GM20431 (cell line): ENCODE measurements around the gene TRIM49C.
"Not testable (repeated sequence)": the region's sequence is repeated elsewhere in the genome, so short reads cannot be mapped to it uniquely, and the experiment has no call there.

Experiments used
- in situ Hi-C: fragments of 300-500 bp; cut with MseI, MboI; formaldehyde crosslinking; loops from one replicate; pipeline ENCODE4 v1.15.0; 2020; ENCODE audit warnings: low sequenced_read_pairs; ENCODE audit not compliant: unreplicated experiment

TRIM49C gene

DNA sequence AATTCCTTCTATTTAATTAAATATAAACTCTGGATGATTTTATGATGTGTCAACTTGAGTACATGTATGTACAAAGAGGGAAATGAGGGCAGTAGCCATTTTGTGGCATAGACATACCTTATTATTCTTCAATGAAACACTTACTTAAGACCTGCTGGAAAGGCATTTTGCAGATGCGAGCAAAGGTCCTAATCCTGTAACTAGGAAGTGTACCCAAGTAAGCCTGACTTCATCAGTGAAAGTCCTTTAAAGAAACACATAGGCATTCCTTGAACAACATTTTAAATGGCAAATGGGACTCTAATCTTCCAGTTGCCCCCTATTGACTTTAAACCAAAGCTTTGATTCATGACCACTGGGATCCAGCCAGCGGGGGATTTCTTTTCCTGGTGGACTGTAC, at the start of gene TRIM49C:
Gene TRIM49C, plus strand, starts transcription at position 301 of the 400 bp plus-strand sequence. CDS start 4,106 bp downstream, outside the sequence.
- in situ Hi-C loops = not testable (repeated sequence)

DNA sequence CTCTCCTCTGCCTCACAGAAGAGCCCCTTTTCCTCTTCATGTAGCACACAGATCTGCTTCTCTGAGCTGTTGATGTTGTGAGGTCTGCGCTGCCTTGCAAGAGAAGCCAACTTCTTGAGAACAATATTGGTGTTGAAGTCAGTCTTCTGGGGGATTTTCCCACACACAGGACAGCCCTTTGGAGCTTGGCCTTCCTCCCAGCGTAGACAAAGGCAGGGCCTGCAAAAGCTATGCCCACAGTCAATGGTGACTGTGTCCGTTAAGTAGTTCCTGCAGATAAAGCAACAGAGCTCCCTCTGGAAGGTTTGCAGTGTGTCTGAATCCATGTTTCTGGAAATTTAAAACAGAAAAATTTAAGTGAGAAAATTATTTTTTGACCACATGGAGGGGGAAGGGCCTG, 6.7 kb upstream of the TRIM49C start:
- in situ Hi-C loops = not testable (repeated sequence)

DNA sequence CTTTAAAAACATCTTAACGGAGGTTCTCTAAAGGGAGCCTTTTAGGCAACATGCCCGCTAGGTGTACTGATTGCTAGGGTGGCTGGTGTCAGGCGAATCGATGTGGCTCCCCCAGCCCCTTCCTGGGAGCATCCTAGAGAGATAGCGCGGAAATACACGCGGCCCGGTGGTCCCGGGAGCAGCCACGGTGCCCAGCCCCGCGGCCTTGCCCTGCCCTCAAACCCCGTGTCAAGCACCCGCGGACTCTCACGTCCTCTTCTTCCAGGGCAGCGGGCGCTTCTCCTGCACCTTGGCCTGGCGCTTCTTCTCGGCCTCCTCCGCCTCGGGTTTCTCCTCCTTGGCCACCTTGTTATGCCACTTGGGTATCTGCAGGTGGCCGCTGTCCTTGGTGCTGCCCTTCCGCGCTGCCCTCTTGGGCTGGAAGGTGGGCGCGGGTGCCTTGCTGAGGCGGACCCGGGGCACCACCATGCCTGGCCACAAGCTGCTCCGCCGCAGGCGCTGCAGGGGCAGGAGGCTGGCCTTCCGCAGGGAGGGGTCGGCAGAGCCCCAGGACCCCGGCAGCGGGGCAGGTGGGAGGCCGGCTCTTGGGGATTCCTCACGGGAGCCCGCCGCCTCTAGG, 20.8 kb downstream of the TRIM49C start:
- in situ Hi-C loops = not testable (repeated sequence)

GRCh38 chr11:90052311-90052710, 21.4 kb downstream of the TRIM49C start:
- in situ Hi-C loops = not testable (repeated sequence)

GRCh38 chr11:90053545-90053944, 22.6 kb downstream of the TRIM49C start:
- in situ Hi-C loops = not testable (repeated sequence)

DNA sequence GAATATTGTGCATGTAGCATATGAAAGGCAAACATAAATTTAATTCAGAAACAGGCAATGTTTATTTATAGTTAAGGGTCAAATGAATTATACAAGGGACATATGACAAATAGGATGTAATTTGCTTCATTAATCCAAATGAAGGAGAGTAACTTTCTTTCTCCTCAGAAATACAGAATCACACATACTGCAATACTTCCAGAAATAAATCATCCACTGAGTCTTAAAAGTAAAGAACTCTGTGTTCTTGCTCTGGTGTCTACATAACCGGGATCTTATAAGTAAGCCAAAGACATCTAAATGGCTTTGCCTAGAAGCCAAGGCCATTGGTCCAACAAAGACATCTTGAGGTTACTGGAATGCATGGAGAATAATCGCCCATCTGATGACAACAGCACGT, 54.7 kb downstream of the TRIM49C start, which contains the start of gene UBTFL1:
Gene UBTFL1, plus strand, starts transcription at position 301 of the 400 bp plus-strand sequence. Its CDS starts 0 bp downstream, at position 301.
- in situ Hi-C loops = not testable (repeated sequence)

DNA sequence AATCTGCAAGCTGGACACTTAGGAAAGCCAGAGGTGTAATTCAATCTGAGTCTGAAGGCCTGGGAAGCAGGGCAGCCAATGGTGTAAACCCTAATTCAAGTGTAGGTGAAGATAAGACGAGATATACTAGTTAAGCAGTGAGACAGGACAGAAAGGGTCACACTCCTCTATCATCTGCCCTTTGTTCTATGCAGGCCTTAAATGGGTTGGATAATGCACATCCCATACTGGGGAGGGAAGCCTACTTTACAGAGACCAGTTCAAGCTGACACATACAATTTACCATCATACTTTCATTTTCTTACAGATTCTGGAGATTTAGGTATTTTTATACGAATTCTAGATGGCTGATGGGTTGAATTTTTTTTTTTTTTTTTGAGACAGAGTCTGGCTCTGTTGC, 57.8 kb downstream of the TRIM49C start:
- in situ Hi-C loops = not testable (repeated sequence)
